ENCODE results near the gene ALKAL2.

DNA sequence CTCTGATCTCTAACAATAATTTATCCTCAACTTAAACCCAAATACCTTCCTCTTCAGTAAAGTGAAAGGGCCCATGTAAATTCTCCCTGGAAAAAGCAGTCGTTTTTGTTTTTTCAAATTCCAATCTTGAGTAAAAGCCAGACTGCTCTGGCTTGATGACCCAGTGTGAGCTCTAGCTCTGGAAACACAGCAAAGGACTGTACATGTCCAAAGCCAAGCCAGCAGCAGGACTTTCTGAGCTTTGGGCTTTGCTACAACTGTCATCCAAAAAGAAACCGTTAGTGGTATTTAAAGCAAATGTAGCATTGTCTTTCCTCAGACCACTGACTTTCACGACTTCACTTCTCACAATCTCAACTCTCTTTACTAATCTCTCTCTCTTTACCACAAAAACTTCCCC, 49.5 kb downstream of the ALKAL2 start:
- TF ChIP-seq CTCF (IDR thresholded peaks at IDR 0.05) = no peak
- no peak for TF ChIP-seq POLR2A (IDR thresholded peaks at IDR 0.05)
